Vagina (tissue), 2 donors: ENCODE measurements around the gene CHRNA4.

Experiments used
- CTCF ChIP-seq, 3 experiments: fragments of 450-650 bp in 2 of 3; fragments of 200-600 bp in 1 of 3; sonication (generic) in 1 of 3; IDR thresholded peaks; one replicate each; pipeline ENCODE4 v1.5.1; 2017 to 2019; ENCODE audit warnings: antibody characterized with exemption in 3 of 3, mild to moderate bottlenecking in 2 of 3, moderate library complexity in 2 of 3
- POLR2A ChIP-seq, 2 donors: fragments of 450-650 bp; IDR thresholded peaks; one replicate each; pipeline ENCODE4 v1.6.1; 2017; ENCODE audit warnings: antibody characterized with exemption in 2 of 2, mild to moderate bottlenecking in 2 of 2, moderate library complexity in 2 of 2
- POLR2AphosphoS5 ChIP-seq, 2 donors: sonication (generic); formaldehyde crosslinking; IDR thresholded peaks; one replicate each; pipeline ENCODE4 v1.9.0; 2017; ENCODE audit warnings: antibody characterized with exemption in 2 of 2, mild to moderate bottlenecking in 2 of 2, low read depth in 1 of 2; ENCODE audit not compliant: insufficient read depth in 1 of 2

DNA sequence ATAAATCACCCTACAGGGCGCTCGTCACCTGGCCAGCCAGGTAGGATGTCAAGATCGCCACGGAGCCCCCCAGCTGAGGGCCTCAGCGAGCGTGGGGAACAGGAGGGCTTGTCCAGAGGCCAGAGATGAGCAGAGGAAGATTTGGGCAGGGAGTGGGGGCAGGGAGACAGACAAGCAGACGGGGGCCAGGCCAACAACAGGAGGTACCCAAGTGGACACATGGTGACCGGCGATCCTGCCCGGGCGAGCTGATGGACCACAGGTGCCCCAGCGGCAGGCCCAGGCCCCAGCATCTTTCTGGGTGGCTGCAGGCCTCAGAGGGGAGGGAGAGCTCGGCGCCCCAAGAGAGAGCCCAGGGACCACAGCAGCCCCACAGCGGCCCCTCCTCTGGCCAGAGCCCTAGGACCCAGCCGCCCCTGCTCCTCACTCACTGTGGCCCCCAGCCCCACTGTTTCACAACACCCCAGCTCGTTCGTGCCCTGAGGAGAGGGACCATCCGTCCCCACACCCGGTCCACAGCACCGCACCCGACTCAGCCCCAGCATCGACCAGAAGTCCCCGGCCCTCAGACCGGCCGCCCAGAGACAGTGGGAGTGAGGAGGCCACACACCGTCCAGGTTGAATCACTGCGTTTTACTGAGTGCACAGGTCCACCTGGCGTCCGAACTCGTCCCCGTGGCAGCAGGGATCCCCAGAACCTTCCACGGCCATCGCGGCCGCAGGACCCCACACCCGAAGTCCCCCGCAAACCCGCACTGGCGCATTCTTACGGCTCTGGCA lies 38.6 kb upstream of the CHRNA4 start:
- TF ChIP-seq CTCF (IDR thresholded peaks at IDR 0.05) = no peak
- TF ChIP-seq POLR2AphosphoS5 (IDR thresholded peaks at IDR 0.05; ENCODE audit: insufficient read depth in 1 of 2, low read depth in 1 of 2) = no peak
- TF ChIP-seq POLR2A (IDR thresholded peaks at IDR 0.05) = no peak
